ENCODE results near the gene CLDN14.

Gene CLDN14

DNA sequence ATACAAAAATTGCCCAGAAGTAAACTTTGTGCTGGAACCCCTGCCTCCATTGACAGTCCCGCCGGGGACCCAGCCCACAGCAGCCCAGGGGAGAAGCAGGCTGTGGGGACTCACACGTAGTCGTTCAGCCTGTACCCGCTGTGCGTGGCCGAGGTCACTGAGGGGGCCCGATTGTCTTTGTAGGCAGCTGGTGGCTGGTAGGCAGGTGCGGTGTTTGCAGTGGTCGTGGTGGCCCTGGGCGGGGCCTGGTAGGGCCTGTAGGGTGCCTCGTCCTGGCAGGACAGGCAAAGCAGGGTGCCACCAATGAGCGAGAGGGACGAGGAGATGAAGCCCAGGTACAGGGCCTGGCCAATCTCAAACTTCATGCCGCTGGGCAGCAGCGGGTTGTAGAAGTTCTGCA, 19.1 kb downstream of the CLDN14 start:
- no peak for DNase-seq
- Mint-ChIP-seq H3K36me3 (ENCODE audit: low read depth) (no peaks in the 10 kb centered on the region), H3K27ac (no peak overlapping the region), H3K4me1 (peaks cover 33% of the 10 kb centered on the region), H3K4me3 (no peak overlapping the region), H3K9me3 (no peaks in the 10 kb centered on the region), H3K27me3 (ENCODE audit: low read depth, poor library complexity) (peaks cover 23% of the 10 kb centered on the region)
- TF ChIP-seq, protein P1, sequence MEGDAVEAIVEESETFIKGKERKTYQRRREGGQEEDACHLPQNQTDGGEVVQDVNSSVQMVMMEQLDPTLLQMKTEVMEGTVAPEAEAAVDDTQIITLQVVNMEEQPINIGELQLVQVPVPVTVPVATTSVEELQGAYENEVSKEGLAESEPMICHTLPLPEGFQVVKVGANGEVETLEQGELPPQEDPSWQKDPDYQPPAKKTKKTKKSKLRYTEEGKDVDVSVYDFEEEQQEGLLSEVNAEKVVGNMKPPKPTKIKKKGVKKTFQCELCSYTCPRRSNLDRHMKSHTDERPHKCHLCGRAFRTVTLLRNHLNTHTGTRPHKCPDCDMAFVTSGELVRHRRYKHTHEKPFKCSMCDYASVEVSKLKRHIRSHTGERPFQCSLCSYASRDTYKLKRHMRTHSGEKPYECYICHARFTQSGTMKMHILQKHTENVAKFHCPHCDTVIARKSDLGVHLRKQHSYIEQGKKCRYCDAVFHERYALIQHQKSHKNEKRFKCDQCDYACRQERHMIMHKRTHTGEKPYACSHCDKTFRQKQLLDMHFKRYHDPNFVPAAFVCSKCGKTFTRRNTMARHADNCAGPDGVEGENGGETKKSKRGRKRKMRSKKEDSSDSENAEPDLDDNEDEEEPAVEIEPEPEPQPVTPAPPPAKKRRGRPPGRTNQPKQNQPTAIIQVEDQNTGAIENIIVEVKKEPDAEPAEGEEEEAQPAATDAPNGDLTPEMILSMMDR (IDR thresholded peaks at IDR 0.05), result no peak

DNA sequence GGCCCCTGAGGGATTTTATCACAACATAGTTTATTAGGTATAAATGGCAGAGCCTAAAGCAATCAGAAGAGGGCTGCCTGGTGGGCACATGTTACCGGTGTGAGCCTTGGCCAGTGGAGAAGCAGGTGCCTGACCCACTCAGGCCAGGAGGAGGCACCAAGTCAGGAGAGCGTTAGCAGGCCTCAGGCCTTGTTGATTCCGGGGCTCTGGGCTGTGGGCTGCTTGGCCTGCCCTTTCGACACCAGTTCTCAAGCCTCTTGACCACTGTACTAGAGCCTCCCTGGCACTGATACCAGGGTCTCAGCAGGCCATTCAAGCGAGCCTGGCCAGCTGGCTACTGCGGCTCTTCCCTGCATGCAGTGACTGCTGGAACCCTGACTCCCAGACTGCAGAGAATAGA, 20.8 kb downstream of the CLDN14 start:
- DNase-seq, result no peak
- Mint-ChIP-seq H3K4me3 (no peak overlapping the region), H3K27me3 (ENCODE audit: low read depth, poor library complexity) (peaks cover 21% of the 10 kb centered on the region), H3K27ac (no peak overlapping the region), H3K4me1 (peaks cover 34% of the 10 kb centered on the region), H3K9me3 (no peaks in the 10 kb centered on the region), H3K36me3 (ENCODE audit: low read depth) (no peaks in the 10 kb centered on the region)
- TF ChIP-seq, protein P1 (IDR thresholded peaks at IDR 0.05), result no peak

DNA sequence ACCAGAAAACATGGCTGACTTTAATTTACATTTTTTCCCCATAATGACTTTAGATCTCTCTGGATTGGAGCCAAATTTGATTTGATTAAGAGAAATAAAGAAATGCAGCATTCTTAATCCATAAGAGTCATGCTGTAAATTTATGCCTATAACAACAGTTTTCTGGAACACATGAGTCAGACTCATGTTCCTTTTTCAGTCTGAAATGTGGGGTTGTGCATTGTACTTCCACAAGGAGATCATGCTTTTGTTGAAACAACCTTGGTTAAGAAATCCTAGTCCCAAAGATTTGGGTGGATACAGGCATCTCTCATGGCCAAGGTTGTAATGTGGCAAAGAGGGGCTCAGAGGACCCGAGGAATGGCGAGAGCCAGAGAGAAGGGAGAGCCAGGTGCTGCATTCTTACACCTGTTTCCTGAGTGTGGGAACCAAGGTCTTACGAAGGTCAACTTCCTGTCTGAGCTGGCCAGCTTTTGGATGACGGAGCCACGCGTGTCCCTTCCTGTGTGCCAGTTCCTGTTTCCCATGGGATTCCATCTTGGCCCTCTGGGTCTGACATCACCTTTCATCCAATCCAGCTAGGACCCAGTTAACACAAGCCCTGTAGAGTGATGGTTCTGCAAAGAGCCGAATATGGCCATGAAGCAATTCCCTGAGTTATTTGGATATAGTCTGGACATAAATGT, 23.1 kb downstream of the CLDN14 start:
- Mint-ChIP-seq H3K4me1 (peaks cover 38% of the 10 kb centered on the region), H3K4me3 (no peak overlapping the region), H3K9me3 (no peaks in the 10 kb centered on the region), H3K27me3 (ENCODE audit: low read depth, poor library complexity) (peaks cover 7% of the 10 kb centered on the region), H3K36me3 (ENCODE audit: low read depth) (peaks cover 4% of the 10 kb centered on the region), H3K27ac (no peak overlapping the region)
- TF ChIP-seq, protein P1 (IDR thresholded peaks at IDR 0.05), result no peak
- DNase-seq, result no peak

DNA sequence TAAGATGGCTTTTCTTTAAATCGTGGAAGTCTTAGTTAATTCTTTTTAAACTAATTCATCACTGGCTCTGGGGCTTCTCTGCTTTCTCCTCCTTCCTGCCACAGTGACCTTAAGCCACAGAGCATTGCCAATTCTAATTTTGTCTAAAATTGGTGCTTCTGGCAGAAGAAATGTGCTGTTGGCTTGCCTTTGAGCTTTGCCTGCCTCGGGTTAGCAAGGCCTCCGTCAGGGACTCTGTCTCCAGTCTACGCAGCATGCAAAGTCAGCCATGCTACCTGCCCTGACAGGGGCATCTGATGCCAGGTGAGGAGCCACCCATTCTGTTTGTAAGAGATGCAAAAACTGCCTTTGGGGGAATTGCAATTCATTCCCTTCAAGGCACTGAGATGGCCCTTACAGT, 25.2 kb downstream of the CLDN14 start:
- Mint-ChIP-seq H3K4me1 (peaks cover 29% of the 10 kb centered on the region), H3K27ac (peak overlapping the region; percentile 85), H3K36me3 (ENCODE audit: low read depth) (peaks cover 4% of the 10 kb centered on the region), H3K27me3 (ENCODE audit: low read depth, poor library complexity) (peaks cover 4% of the 10 kb centered on the region), H3K4me3 (no peak overlapping the region), H3K9me3 (no peaks in the 10 kb centered on the region)
- no peak for DNase-seq
- TF ChIP-seq, protein P1 (IDR thresholded peaks at IDR 0.05), result no peak

DNA sequence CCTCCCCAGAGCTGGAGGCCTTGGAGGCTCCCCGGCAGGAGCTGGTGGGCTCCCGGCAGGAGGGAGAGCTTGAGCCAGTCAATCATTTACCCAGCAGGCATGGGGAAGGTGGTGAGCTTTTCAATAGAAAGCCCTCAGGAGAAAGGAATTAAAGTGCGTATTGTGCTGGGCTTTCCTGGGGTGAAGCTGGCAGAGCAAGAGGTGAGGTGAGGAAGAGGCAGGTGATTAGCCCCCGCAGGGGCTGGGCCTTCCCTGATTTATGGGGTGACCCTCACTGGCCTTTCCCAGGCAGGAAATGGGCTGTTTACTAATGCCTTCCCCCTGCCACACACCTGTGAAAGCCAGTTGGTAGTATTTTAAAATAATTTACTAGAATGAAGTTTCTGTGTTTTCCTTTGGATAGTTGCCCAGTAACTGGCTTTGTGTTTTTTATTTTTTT, 25.8 kb downstream of the CLDN14 start:
- DNase-seq, result no peak
- H3K9me3 Mint-ChIP-seq, result no peaks in the 10 kb centered on the region
- TF ChIP-seq, protein P1 (IDR thresholded peaks at IDR 0.05), result no peak
- H3K27me3 Mint-ChIP-seq (ENCODE audit: low read depth, poor library complexity), result peaks cover 4% of the 10 kb centered on the region
- H3K27ac Mint-ChIP-seq, result peak overlapping the region; percentile 85
- H3K4me1 Mint-ChIP-seq, result peaks cover 30% of the 10 kb centered on the region
- H3K36me3 Mint-ChIP-seq (ENCODE audit: low read depth), result peaks cover 4% of the 10 kb centered on the region
- H3K4me3 Mint-ChIP-seq, result peak overlapping the region; percentile 36

DNA sequence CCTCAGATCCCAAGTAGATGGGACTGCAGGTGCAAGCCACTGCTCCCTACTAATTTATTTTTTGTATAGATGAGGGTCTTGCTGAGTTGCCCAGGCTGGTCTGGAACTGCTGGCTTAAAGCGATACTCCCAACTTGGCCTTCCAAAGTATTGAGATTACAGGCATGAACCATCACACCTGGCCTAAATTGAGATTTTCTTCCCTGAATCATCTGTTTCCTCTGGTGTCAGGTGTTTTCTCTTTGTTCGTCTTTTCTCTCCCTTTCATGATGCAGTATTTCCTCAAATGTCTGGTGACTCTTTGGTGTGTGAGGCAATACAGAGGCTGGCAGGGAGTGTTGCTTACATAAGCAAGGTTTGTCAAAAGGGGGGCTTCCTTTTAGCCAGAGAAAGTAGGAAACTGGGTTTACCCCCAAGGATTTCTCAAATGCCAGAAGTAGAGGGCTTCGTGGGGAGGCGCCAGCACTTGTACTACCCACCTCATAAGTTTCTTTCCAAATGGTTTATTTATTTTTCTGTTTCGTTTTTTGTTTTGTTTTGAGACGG, 27.6 kb downstream of the CLDN14 start:
- Mint-ChIP-seq H3K4me3 (no peak overlapping the region), H3K36me3 (ENCODE audit: low read depth) (peaks cover 4% of the 10 kb centered on the region), H3K9me3 (no peaks in the 10 kb centered on the region), H3K4me1 (peaks cover 30% of the 10 kb centered on the region), H3K27ac (no peak overlapping the region), H3K27me3 (ENCODE audit: low read depth, poor library complexity) (no peaks in the 10 kb centered on the region)
- no peak for DNase-seq
- TF ChIP-seq, protein P1 (IDR thresholded peaks at IDR 0.05), result no peak
